ENCODE data around the gene GTPBP6. TPM values are rescaled to one million over a fixed set of nuclear protein-coding genes. Genes with fewer than 3 reads are reported as not detected.

The GTPBP6 gene
- total RNA-seq, 2 experiments from 2014 or later = 68.0 to 68.3 TPM

GRCh38 chrX:291411-291901 is 27.1 kb downstream of the GTPBP6 start:
- TF ChIP-seq, protein P1, sequence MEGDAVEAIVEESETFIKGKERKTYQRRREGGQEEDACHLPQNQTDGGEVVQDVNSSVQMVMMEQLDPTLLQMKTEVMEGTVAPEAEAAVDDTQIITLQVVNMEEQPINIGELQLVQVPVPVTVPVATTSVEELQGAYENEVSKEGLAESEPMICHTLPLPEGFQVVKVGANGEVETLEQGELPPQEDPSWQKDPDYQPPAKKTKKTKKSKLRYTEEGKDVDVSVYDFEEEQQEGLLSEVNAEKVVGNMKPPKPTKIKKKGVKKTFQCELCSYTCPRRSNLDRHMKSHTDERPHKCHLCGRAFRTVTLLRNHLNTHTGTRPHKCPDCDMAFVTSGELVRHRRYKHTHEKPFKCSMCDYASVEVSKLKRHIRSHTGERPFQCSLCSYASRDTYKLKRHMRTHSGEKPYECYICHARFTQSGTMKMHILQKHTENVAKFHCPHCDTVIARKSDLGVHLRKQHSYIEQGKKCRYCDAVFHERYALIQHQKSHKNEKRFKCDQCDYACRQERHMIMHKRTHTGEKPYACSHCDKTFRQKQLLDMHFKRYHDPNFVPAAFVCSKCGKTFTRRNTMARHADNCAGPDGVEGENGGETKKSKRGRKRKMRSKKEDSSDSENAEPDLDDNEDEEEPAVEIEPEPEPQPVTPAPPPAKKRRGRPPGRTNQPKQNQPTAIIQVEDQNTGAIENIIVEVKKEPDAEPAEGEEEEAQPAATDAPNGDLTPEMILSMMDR (IDR thresholded peaks at IDR 0.05) = no peak
- Mint-ChIP-seq H3K27me3 (no peaks in the 10 kb centered on the region), H3K4me1 (ENCODE audit: low read depth) (no peaks in the 10 kb centered on the region), H3K27ac (no peak overlapping the region), H3K9me3 (no peaks in the 10 kb centered on the region), H3K4me3 (no peak overlapping the region), H3K36me3 (ENCODE audit: low read depth) (peaks cover 52% of the 10 kb centered on the region)
- CTCF ChIA-PET = no interaction called here
- DNase-seq (no peak), ATAC-seq (no peak)
- intact Hi-C loops (cut with micrococcal nuclease) = no loop called here
- POLR2A ChIA-PET = no interaction called here

DNA sequence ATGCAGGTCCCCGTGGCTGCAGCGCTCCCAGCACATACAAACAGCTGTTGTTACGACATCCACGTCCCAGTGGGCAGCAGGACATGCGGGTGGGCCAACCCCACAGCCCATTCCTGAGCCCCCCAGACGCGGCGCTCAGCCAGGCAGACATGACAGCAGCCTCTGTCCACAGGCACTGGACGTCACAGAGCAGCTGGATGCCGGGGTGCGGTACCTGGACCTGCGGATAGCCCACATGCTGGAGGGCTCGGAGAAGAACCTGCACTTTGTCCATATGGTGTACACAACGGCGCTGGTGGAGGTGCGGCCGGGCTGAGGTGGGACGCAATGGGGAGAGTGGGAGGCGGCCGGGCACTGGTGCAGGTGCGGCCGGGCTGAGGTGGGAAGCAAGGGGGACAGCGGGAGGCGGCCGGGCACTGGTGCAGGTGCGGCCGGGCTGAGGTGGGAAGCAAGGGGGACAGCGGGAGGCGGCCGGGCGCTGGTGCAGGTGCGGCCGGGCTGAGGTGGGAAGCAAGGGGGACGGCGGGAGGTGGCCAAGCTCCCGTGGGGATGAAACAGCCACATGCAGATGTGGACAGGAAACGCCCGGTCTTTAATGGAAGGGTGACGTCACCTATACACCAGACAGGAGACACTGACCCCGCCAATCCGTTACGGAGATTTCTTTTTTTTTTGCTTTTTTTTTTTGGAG is 28.0 kb downstream of the GTPBP6 start:
- ChIA-PET POLR2A (no interaction called here), CTCF (no interaction called here)
- no peak overlapping the region for H3K4me3 Mint-ChIP-seq
- no peak for DNase-seq
- ATAC-seq = no peak
- no peaks in the 10 kb centered on the region for H3K27me3 Mint-ChIP-seq
- peaks cover 53% of the 10 kb centered on the region for H3K36me3 Mint-ChIP-seq (ENCODE audit: low read depth)
- H3K4me1 Mint-ChIP-seq (ENCODE audit: low read depth) = peaks cover 3% of the 10 kb centered on the region
- intact Hi-C loops (cut with micrococcal nuclease) = no loop called here
- H3K27ac Mint-ChIP-seq = no peak overlapping the region
- H3K9me3 Mint-ChIP-seq = no peaks in the 10 kb centered on the region
- TF ChIP-seq, protein P1 (IDR thresholded peaks at IDR 0.05) = no peak

DNA sequence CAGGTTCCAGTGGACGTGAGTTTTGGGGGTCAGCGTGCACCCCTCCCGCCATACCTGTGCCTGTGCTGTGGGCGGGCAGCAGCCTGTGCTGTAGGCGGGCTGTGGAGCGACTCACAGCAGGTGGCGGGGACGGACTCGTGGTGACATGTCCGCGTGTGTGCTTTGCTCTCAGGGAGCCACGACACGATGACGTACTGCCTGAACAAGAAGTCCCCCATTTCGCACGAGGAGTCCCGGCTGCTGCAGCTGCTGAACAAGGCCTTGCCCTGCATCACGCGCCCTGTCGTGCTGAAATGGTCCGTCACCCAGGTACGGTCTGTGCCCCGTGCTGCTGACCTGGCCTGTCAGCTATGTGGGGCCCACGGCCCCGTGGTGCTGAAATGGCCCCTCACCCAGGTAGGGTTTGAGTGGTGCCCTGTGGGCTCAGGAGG is 30.0 kb downstream of the GTPBP6 start:
- no peaks in the 10 kb centered on the region for H3K9me3 Mint-ChIP-seq
- ChIA-PET CTCF (no interaction called here), POLR2A (no interaction called here)
- no peak overlapping the region for H3K4me3 Mint-ChIP-seq
- DNase-seq (no peak), ATAC-seq (no peak)
- H3K36me3 Mint-ChIP-seq (ENCODE audit: low read depth) = peaks cover 62% of the 10 kb centered on the region
- TF ChIP-seq, protein P1 (IDR thresholded peaks at IDR 0.05) = no peak
- no peaks in the 10 kb centered on the region for H3K27me3 Mint-ChIP-seq
- intact Hi-C loops (cut with micrococcal nuclease) = no loop called here
- H3K4me1 Mint-ChIP-seq (ENCODE audit: low read depth) = peaks cover 14% of the 10 kb centered on the region
- no peak overlapping the region for H3K27ac Mint-ChIP-seq

DNA sequence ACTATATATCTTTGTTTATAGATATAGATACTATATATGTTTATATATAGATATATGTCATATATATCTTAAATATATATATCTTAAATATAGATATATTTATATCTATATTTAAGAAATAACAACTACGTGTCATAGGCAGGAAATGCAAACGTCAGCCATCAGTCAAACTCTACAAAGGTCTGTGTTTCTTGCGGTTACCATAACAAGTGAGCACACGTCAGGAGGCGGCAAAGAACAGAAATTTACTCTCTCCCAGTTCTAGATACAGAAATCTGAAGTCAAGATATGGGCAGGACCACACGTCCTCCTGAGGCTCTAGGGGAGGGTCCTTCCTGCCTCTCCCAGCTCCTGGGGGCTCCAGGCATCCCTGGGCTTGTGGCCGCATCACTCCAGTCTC is 30.9 kb downstream of the GTPBP6 start:
- peaks cover 52% of the 10 kb centered on the region for H3K36me3 Mint-ChIP-seq (ENCODE audit: low read depth)

GRCh38 chrX:285076-285677 is 33.4 kb downstream of the GTPBP6 start:
- H3K27ac Mint-ChIP-seq = no peak overlapping the region
- TF ChIP-seq, protein P1 (IDR thresholded peaks at IDR 0.05) = no peak
- H3K36me3 Mint-ChIP-seq (ENCODE audit: low read depth) = peaks cover 39% of the 10 kb centered on the region
- intact Hi-C loops (cut with micrococcal nuclease) = no loop called here
- DNase-seq = no peak
- no peak for ATAC-seq
- H3K9me3 Mint-ChIP-seq = no peaks in the 10 kb centered on the region
- no peak overlapping the region for H3K4me3 Mint-ChIP-seq
- no peaks in the 10 kb centered on the region for H3K27me3 Mint-ChIP-seq
- CTCF ChIA-PET = no interaction called here
- POLR2A ChIA-PET = no interaction called here
- H3K4me1 Mint-ChIP-seq (ENCODE audit: low read depth) = peaks cover 17% of the 10 kb centered on the region

More for the DNA sequence above, 30.9 kb downstream of the GTPBP6 start:
- DNase-seq (no peak), ATAC-seq (no peak)
- TF ChIP-seq, protein P1 (IDR thresholded peaks at IDR 0.05) = no peak
- POLR2A ChIA-PET = no interaction called here
- CTCF ChIA-PET = no interaction called here
- H3K4me1 Mint-ChIP-seq (ENCODE audit: low read depth) = peaks cover 14% of the 10 kb centered on the region
- H3K4me3 Mint-ChIP-seq = no peak overlapping the region
- no peak overlapping the region for H3K27ac Mint-ChIP-seq
- H3K9me3 Mint-ChIP-seq = no peaks in the 10 kb centered on the region
- intact Hi-C loops (cut with micrococcal nuclease) = no loop called here
- no peaks in the 10 kb centered on the region for H3K27me3 Mint-ChIP-seq
